Activated CD8-positive, alpha-beta memory T cell treated with anti-CD3 and anti-CD28 coated beads, Interleukin-2, amount 50 U/mL, for 1 hour (primary cell): ENCODE data around the gene MBNL1.
A peak's percentile ranks its signal among the peaks of the same experiment; 100 is the strongest.

Source experiments
- DNase-seq: peaks from one replicate; pipeline ENCODE4 v3.0.0-alpha.2; 2020; ENCODE audit errors: extremely low read depth

MBNL1 gene

DNA sequence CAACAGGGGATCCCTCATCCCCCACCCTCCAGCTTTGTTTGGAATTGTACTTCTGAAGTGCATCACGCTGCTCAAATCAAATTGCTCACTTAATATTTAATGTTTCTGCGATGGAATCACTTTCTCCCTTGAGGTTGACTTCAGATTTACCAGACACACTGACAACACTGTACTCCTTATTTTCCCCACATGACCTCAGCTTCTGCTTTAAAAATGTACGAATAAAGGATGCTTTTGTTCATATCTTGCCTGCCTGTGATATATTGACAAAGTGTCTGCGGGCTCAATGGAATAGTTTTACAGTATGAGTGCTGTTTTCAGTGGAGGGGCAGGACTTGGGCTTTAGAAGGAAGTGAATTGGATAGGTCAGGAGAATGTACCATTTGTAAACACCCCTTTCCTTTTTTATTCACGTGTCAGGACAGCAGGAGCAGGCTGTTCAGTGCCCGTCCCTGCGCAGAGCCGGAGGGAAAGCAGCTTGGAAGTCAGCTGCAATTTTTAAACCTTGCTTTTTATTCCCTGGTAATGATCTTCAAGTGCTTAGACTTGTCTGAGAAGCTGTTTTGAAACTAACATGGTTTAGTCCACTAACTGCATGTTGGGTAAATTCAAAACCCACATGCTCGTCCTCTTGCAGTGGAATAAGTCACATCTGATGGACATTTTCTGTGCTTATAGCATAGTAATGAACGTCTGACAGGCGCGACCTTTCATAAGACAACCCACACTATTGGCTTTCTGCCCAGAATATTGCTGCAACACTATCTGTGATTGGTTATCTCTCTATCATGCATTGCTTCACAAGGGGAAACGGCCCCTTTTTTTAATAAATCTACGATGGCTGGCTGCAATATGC is 29.9 kb downstream of the MBNL1 start:
- peak; percentile 45 for DNase-seq

DNA sequence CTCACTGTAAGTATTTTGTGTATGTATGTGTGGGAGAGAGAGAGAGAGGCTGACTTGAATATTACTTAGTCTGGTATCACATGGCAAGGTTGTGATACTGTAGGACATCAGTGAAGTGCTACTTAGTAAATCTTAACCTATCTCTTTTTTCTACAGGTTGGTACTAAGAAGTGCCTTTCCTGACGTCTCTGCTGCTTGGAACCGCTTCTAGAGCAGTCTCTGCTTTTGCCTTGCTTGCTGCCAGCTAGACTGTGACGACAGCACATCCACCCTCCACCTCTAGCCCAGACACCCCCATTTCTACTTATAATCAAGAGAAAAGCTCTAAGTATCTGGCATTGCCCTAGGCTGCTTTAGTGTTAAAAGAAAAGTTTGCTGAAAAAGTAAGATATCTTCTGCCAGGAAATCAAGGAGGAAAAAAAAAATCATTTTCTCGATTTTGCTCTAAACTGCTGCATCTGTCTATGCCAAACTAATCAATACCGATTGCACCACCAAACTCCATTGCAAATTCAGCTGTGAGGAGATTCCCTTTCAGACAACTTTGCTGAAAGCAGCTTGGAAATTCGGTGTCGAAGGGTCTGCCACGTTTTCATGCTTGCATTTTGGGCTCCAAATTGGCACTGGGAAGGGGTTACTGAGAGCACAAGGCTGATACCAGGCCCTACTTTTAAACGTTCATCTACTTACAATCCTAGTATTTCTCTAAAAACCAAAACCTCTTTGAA is 30.7 kb downstream of the MBNL1 start:
- DNase-seq: peak; percentile 29

DNA sequence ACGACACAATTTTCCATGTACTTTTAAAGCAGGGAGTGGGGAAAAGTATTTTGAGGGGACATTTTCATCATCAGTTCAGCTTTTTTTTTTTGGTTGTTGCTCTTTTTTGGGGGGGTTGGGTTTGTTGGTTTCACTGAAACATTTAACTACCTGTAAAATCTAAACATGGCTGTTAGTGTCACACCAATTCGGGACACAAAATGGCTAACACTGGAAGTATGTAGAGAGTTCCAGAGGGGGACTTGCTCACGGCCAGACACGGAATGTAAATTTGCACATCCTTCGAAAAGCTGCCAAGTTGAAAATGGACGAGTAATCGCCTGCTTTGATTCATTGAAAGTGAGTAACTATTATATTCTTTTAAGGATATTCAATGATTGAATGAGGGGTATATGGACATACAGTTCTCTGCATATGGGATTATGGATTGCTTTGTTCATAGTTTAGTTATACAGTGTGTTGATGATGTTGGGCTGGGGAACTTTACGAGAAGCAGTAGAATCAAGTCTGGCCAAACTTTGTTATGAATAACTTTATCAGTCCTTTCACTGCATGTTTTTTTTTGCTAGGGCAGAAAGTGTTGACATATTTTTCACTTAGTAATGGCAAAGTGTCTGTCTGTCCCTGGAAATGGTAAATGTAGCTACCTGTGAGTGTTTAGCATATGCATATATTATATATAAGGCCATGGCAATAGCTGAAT is 31.5 kb downstream of the MBNL1 start:
- DNase-seq: no peak

DNA sequence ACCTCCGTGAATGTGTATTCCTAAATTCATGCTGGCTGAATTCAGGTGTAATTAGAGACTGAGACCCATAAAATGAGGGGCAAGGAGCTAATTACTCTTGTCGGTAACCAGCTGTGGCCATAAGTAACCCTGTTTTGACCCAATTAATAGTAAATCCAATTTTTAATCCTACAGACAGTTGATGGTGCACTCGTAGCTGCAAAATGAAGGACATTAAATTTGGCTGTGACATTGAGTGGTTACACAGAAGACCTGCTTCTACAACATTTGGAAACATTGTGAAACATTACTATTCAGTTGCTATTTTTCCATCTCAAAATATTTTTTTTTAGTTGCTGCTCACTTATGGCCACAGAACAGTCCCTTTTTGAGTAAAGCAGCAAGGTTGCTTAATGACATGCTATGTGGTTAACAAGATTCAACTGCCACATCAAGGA is 33.0 kb downstream of the MBNL1 start:
- no peak for DNase-seq

DNA sequence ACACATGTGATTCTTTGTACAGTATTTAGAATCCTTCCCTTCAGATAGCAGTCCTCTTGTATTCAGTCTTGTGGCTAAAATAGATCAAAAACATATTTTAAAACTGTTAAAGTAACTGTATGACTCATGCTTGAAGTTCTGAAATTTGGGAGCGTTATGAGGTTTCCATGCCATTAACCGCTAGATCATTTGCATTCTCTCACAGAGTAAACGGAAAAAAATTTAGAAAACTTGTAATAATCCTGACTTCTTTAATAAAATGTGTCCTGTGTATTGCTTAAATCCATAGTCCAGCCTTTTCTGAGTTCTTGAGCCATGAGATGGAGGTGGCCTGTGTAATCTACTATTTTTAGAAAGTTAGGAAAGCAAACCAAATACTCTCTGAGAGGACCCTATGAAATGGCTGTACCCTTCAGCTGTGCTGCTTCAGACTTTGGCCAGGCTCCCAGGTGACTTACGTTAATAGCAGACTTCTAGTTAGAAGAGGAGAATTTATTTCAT is 33.8 kb downstream of the MBNL1 start:
- DNase-seq: no peak

DNA sequence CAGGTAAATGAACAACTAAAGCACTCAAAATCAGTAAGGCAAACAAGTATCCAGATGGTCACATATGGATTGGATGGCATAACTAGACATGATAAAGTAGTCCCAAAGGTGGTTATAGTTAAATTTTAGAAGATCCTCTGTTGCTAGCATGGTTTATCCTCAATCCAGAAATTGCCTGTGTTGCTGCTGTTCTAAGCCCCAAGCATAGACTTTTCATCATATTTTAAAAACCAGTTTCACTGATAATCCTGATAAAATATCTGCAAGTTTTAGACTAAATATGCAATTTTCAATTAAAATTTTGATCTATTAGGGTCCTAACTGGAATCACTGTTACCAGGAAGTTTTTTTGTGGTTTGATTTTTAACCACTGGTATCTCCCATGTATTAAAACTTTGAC is 35.4 kb downstream of the MBNL1 start:
- DNase-seq: no peak

DNA sequence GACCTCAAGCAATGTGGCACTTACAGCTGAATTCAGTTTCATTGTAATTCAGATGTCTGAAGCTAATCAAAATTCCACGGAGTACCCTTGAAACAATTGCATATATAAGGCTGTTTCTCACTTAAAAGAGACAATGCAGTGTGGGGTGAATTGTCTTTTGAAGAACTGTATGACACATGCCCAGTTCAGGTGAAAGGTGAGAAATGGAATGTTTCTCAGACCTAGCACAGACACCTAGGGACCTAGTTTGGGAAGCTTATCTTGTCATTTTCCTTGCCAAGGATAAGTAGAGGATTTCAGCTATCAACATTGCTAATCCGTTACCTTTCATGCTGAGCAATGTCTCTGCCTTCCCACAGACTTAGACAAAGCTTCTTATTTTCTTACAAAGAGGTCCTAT is 36.3 kb downstream of the MBNL1 start:
- no peak for DNase-seq

DNA sequence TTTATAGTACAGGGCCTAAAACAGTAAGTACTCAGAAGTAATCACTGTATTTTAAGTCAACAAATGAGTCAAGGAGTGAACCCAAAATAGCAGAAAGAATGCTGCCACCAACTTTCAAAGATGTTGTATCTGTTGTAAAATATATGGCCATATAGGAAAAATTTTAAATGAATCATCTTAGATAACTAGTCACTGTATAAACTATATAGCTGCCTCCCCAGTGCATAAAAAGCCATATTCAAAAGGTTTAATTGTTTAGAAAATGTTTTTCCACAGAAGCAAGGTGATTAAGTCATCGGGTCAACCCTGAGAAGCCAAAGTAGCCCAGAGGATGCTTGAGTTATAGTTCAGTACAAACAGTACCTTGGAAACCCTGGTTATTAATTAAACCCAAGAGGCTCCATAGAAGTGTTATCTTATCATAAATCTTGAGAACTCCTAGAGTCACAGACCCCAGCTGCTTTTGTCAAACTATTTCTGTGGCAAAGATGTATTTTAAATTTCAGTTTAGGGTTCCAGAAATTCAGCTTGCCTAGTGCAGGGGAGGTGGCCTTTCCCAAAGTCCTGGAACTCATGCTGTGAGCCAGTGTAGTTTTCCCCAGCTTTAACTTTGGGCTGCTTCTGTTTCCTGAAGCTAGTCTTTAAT is 39.2 kb downstream of the MBNL1 start:
- no peak for DNase-seq

DNA sequence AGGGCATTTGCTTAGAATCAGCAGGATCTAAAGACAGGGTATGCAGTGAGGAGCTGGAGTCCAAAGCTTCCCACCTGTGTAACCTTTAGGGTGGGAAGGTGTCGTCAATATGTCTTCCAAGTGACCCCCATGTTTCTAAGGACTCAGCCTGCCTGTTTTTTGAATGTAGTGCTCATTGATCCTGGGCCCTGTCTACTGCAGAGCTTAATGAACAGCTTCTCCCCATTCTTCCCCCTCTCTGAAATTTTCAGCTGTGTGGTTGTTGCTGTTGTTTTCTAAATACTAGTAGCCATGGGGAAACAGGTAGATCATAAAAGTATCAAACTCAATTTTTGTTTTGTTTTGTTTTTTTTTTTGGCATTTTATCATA is 39.7 kb downstream of the MBNL1 start:
- DNase-seq: no peak

DNA sequence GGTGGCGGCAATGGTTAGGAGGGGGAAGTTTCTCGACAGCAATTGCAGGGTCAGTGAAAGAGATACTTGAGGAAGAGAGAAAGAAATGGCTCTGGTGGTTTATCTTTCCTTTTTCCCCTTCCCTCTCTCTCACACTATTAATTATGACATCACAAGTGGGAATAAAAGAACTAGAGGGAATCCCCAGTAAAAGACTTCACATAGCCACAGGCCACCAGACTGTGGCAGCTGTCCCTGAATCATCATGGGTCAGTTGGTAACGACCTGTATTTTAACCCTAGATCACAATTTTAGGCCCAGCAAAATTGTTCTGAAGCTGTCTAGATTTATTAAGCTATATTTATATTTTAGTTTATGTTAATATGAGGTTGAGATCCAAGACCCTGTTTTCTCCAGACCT is 40.3 kb downstream of the MBNL1 start:
- no peak for DNase-seq

DNA sequence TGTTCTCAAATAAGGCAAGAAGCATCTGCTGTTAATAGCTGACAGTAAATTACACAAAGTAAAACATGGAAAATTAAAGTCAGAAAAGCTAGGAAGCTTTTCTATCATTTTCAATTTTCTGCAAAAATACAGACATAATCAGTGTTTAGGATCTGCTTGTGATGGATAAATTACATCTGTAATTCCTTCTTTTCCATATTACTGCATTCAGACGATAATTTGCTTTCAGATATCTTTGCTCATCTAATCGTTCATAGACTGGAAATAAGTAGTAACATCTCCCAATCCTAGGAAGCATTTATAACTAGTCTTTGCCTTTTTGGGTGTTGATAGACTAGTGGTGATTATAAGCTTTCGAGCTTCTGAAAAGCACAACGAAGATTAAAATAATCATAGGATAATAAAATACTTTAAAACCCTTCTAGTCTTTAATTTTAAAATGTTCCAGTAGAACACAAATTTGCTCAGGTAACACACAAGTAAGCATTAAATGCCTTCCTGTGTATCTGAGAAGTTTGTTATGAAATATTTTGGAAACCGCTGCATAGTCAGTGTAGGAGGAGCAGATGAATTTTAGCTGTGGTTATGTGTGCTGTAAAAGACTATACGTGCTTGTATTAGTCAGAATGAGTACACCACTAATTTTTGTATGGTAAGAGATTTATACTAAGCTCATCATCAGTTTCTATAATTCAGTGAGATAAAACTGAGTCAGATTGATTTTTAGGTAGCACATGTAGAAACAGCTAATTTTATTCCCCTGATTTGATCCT is 41.0 kb downstream of the MBNL1 start:
- no peak for DNase-seq

DNA sequence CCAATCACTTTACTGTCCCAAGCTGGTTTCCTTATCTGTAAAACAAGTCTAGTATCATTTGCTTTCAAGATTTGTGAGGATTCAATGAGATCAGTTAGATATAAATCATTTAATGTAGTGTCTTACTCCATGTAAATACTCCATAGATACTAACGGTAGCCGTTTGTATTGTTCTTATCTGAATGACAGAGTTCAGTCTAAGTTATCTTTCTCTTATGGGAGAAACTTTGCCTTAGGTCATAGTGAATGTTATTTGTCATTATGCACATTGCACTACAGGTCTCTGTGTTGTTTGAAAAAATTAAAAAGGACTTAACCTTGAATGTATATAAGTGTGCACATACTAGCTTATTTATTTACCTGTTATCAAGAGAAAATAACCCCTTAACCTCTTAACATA is 44.7 kb downstream of the MBNL1 start:
- no peak for DNase-seq

DNA sequence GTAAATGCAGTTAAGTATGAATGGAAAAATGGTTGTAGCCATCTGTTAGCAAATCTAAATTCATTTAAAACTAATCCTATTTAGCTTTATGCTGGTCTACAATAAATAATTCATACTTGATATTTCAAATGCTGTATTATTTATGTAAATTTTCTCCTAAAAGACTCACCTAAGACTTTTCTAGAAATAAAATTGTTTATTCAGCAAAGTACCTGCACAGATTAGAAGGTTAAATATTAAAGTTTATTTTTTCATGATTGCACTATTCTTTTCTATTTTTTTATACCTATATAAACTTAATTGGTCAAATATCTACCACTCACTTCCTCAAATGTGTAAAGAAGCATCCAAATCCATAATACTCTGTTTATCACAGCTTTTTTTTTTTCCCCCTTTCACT is 45.2 kb downstream of the MBNL1 start:
- no peak for DNase-seq

DNA sequence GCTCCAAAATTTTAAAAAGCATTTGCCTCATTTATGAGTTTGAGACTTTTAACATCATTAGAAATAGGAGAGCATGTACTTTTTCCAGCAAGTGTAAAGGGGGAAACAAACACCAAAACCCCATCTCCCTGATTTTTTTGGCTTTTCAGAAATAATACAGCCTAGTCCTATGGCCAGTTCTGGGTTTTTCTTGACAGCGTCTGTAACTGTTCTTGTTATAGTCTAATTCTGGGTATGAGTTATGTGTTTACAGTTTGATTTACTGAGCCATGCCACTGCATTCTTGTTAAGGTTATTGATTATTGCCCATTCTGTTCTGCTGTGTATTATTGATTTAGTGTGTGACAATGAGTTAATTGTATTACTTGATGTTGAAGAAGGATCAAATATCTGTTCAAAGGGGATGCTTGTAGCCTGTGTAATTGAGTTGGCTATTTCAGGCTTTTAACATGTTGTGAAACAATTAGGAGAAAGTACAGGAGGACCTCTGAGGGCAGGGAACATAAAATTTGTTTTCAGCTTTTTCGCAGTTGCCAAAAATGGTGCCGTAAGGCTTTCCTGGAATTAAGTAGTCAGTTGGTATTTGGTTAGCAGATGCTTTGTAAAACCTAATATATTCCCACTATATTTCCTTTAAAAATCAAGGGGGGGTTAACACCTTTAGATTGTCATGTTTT is 46.1 kb downstream of the MBNL1 start:
- no peak for DNase-seq

DNA sequence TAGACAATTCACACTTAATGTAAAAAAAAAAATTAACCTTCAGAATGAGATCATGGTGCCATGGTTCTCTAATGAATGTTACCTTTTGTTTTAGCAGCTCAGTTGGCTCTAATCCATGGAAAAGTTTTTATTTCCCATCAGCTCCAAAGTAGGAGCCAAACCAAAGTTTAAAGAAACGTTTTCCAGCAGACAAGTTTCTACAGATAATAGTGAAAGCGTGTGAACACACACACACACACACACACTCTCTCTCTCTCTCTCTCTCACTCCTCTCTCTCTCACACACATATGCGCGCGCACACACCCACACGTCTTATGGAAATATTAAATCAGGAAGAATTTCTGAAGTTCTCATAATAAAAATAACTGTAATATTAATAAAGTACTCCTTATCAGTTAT is 46.9 kb downstream of the MBNL1 start:
- DNase-seq: no peak

DNA sequence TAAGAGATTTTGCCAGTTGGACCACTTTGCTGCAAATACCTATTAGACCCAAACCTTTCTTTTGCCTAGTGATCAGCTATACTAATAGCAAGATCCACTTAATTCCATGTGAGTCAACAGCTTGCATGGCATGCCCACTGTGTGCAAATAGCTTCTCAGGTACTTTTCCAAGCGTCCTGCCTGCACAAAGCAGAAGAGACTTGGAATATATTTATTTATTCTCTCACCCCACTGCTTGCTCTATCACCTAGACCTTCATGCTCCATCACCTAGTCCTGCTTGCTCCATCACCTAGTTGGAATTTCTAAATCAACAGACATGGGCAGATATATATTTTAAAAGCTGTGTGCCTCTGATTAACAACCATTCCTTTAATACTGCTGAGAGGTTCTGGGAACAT is 47.6 kb downstream of the MBNL1 start:
- DNase-seq: no peak

DNA sequence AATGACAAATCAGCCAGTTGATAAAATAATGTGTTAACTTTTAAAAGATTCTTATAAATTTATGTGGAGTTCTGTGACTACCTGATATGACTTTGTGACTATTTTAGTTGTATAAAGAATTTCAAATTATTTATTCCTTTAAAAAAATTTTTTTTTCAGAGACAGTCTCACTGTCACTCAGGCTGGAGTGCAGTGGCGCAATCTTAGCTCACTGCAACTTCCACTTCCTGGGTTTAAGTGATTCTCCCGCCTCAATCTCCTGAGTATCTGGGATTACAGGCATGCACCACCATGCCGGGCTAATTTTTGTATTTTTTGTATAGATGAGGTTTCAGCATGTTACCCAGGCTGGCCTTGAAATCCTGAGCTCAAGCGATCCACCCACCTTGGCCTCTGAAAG is 48.5 kb downstream of the MBNL1 start:
- DNase-seq: no peak

DNA sequence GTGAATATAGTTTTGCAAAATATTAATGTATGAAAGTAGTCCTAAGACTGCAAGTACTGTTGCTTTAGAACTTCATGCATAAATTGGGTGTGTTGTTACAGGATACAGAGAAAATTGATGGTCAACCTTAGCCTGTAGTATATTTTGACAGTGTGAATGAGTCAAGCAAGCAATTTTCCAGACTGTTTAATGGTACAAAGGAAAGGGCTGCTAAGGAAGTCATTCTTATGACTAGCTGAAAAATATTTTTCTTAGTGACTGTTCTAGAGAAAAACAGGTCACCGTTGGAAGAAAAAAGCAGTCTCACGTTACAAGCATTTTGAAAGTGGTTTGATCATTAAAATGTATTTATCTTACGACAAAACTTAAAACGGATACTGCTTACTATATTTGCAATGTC is 49.2 kb downstream of the MBNL1 start:
- DNase-seq: no peak

DNA sequence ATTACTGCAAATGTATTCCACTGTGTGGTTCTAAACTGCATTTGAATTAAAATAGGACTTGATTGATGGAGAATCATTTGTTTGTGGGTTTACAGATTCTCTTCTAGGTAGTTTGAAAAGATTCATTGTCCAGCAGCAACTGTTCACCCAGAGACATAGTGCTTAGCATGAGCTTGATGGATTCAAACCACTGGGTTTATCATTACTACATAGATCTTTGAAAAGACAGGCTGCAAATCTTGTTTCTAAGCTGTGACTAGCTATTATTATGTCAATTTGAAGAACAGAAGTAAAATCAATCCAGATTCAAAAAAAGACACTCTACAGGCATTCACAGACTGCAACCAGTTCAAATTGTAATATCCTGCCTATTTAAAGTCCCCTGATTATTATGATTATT is 49.8 kb downstream of the MBNL1 start:
- no peak for DNase-seq

DNA sequence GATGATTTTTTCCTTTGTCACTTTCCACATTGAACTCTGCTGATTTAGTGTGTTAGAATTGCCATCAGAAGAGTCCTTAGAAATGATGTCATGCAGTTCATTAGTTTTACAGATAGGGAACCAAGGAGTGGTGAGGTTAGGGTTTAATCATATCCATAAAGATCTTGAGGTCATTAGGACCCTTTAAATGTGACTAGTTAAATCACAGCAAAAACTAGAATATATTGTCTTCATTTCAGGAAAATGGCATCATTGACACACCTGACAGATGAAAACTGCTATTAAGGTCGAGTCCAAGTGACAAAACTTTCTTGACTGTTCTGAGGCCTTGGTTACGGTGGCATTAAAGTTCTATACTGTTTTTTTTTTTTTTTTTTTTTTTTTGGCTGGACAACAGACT is 50.5 kb downstream of the MBNL1 start:
- no peak for DNase-seq
